NCI-H187 (cell line): ENCODE measurements around the gene C9orf50.

Experiments
- DNase-seq, 2 experiments: peaks; one replicate each; lab custom pipeline; 2025; lab: John Stamatoyannopoulos, UW

Gene C9orf50

DNA sequence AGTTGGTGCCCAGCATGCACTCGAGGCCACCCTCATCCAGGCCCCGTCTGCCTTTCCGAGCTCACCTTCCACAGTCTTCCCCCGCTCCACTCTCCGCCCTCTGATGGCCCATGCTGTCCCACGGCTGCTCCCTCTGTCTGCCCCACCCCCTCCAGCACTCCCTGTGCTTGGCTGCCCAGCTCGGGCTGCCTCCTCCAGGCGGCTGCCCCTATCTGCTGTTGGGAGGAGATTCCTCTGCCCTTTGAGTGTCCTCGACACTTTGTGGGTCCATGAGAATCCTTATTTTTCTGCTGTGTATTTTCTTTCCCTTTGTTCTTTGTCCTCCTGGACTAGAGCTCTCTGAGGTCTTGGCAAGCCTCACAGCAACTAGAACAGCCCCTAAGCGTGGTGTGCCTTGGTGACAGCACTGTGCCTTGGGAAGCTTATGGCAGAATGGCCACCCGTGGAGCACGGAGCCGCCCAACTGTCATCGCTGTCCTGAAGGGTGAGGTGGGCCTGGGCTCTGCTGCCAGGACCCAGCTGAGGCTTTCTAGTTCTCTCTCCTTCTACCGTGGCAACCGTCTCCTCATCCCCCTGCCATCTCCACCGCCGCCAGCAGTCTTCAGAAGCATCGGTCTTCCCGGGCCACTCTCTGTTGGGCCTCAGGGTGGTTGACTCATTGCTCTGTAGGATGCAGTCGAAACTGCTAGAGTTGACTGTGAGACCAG is 10.2 kb upstream of the C9orf50 start:
- no peak for DNase-seq

DNA sequence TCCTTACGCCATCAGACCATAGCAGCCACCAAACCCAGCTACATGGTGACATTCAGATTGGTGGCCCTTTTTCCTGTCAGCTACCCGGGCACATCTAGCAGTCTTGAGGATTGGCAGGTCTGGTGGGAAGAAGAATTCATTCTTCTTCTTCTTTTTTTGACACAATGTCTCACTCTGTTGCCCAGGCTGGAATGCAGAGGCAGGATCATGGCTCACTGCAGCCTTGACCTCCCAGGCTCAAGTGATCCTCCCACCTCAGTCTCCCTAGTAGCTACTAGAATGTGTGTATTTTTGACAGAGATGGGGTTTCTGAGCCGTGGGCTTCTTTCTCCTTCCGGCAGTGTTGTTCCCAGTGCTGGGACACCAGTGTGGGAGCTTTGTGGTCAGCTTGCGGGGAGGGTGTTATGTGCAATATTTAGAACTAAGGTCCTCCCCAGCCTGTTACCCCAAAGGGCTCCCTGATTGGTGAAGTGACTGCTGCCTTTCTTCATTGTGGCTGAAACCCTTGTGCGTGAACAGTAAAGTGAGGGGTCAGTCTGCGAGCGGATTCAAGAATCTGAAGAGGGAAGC is 8.4 kb upstream of the C9orf50 start:
- DNase-seq, result no peak

DNA sequence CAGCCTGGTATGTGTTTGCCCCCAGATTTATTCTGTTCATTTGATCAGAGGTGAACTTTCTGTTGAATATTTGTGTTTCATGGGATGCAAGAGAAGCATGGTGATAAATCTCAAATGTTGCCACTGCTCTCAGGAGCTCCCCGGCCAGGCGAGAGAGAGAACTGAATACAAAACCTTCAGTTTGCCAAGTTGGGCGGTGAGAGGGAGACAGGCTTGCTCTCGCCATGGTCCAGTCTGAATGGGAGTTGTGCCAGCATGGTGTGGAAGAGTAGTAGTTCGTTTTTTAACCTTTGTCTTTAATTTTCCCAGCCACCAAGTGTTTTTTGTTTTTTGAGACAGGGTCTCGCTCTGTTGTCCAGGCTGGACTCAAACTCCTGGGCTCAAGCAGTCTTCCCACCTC is 7.8 kb upstream of the C9orf50 start:
- DNase-seq, result no peak

DNA sequence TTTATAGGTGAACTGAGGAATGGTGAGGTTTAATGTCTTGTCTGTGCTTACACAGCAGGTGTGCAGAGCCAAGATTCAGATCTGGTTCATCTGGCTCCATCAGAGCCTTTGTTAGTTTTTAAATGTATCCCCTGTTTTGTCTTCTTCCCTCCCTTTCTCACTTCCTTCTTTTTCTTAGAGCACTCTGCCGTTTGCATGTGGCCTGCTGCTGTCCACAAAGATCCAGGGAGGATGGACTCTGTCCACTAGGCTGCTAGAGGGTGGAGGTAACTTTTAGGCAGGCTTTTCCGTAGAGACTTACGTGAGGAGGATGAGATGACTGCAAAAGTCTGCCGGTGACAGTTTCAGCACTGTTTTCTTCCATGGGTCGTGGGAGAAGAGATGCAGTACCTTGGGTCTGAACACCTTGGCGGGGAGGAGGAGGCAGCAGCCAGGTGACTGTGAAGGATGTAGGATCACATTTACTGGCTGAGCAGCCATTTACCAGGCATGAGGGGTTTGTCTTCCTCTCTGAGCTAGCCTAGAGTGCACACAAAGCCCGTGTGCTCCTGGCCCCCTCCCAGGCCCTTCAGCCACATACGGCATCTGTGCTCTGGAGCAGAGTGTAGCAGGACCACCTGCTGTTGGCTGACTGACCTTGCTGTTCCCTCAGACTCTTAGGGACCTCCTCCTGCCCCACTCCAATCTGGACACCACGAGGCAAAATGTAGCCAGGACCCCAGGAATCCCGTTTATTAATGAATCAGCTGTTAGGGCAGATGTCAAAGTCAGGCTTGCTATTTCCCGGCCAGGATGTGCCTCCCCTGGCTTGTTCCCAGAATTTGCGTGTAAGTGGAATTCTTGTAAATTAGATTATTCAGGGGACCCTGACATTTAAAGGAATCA is 6.9 kb upstream of the C9orf50 start:
- no peak for DNase-seq

DNA sequence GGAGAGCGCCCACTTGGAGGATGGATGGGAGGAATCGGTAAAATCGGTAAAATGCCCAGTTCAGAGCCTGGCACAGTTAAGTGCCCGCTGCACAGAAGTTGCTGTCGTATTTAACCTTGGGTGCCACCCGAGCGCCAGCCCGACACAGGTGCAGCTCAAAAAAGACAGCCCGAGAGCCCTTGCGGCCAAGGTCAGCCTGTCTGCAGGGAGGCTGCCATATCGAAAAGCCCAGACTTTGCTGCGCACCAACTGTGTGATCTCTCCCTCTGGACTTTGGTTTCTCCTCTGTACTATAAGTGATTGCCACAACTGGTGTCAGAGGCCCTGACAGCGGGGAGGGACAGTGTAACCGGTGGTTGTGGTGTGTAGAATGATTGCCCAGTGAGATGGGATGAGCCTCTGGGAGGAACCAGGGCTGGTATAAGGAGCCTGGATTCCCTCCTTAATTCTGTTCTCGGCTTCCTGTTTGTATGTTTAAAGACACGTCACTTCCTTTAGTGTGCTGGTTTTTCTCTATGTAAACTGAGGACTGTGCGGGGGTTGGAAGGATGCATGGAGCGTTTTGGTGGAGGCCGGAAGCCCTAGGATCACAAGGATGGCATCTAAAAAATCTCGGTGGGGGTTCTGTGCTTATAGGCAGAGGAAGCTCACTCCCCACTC is 5.9 kb upstream of the C9orf50 start:
- DNase-seq, result no peak

DNA sequence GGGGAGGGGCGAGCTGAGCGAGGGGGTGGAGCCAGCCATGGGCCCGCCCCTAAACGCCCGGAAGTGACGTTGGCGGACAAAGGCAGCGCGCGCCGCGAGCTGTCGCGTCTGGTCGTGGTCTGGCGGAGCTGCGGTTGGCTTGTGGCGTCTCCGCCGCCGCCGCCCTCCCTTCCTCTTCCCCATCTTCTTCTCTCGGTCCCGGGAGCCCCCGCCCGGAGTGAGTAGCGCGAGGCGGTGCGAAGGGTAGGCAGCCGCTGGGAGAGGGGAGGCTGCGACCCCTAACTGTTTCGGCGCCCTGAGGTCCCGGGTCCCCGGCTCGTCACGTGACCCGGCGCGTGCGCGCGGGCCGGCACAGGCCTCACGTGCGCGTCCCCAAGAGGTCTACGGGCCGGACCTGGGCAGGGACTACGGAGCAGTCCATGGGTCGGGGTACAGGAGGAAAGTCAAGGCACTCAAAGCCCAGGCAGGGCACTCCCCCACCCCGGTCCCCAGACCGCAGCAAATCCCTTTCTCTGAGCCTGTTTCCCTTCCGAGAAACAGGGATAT is 5.3 kb upstream of the C9orf50 start, which contains the start of gene NTMT1:
NTMT1 (plus strand) TSS at position 85 of the 546 bp plus-strand sequence. CDS start 6,541 bp downstream, outside the sequence.
- DNase-seq, result peak; percentile 23 to 43

DNA sequence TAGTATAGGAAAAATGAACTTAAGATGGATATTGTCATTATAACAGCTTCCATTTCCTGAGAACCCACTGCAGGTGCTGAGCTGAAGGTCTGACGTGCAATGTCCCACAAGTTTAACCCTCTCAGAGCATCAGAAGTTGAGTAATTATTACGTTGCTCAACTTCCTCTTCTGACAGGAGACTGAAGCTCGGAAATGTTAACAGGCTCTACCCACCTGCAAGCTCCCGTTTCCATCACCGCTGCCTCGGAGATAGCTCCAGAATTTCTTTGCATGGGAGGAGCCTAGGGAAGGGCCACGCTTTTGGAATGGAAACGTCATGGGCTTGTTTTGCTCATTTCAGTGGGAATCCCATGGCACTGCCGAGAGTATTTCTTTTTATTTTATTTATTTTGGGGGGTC is 4.0 kb upstream of the C9orf50 start:
- DNase-seq, result no peak

DNA sequence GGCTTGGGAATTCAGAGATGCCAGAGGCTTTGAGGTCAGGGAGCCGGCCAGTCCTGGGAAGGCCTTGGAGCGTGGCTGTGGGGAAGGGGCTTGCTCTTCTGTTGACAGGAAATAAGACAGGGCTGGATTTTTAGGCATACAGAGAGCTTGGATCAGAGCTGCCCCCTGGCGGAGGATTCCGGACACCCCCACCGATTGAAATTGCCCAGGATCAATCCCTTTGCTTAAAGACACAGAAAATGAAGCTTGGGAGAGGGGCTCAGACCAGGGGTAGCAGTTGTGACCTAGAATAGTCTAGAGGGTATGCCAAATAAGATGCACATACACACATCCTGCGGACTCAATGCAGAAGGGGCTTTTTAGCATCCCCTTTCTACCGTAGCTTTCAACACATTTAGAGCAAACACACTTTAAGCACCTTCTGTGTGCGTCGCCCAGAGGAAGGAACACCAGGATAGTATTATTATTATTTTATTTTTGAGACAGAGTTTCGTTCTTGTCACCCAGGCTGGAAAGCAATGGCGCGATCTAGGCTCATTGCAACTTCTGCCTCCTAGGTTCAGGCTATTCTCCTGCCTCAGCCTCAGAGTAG is 3.4 kb upstream of the C9orf50 start:
- no peak for DNase-seq

DNA sequence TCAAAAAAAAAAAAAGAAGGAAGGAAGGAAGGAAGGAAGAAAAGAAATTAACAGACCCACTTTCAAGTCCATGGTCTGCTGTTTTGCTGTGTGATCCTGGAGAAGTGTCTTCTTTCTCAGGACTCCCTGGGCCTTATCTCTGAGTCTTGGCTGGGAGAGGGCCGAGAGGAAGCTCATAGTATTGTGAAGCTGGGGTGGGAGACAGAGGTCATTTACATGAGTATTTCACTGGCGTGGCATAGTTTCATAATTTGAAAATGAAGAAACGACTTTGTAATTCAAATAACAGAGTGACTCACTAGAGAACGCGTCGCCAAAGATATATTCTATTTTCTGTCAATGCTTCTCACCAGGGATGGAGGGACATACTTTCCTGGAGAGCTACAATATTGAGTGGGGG is 2.4 kb upstream of the C9orf50 start:
- DNase-seq, result no peak

DNA sequence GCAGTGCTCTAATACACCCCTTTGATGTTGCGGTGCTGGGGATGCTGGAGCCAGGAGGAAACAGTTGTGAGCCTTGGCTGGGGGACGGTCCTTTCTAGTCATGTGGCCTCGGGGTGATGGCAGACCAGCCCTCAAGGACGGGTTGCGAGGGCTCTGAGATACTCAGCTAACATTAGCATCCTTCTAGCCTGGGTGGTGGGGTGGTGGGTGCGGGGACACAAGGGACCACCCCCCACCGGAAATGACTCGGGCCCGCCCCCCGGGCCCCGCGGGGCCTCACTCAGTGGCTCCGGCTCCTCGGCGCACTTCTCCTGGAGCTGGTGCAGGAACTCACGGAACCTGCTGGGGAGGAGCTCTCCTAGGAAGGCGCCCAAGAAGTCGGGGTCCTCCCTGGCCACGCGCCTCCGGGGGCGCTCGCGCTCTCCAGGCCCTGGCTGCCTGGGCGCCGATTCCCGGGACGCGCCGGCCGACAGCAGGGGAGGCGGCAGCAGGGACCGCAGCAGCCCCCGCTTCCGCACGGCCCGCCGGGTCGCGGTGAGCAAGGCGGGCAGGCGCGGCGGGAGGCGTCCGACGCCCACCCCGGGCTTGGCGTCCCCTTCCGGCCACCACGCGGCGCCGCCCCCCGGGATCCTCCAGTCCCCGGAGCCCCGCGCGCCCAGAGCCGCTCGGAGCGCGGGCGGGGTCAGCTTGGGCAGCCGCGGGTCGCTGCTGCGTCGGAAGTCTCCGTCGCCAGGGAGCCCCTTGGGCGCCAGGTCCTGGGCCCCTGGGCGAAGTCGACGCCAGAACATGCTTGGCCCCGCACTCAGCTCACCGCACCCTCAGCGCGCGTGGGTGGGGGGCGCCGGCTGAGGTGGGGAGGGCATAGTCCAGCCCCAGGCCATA is 873 bp downstream of the C9orf50 start:
- DNase-seq, result no peak

DNA sequence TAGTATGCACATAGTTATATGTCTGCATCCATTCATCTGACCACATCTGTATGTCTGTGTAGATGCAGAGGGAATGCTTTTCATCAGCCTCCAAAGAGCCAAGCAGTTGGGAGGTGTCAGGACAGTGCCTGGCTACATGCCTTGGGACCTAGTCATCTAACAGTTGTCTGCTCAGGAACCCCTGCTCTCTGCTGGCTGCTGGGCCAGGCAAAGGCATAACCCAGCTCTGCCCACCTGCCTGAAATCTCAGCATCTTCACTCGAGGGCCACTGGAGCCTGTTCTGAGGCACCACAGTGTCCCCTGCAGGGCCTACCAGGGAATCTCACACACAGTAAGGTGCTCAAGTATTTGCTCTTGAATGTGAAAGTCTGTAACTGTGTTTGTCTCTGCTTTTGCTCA is 3.7 kb downstream of the C9orf50 start:
- DNase-seq, result no peak

DNA sequence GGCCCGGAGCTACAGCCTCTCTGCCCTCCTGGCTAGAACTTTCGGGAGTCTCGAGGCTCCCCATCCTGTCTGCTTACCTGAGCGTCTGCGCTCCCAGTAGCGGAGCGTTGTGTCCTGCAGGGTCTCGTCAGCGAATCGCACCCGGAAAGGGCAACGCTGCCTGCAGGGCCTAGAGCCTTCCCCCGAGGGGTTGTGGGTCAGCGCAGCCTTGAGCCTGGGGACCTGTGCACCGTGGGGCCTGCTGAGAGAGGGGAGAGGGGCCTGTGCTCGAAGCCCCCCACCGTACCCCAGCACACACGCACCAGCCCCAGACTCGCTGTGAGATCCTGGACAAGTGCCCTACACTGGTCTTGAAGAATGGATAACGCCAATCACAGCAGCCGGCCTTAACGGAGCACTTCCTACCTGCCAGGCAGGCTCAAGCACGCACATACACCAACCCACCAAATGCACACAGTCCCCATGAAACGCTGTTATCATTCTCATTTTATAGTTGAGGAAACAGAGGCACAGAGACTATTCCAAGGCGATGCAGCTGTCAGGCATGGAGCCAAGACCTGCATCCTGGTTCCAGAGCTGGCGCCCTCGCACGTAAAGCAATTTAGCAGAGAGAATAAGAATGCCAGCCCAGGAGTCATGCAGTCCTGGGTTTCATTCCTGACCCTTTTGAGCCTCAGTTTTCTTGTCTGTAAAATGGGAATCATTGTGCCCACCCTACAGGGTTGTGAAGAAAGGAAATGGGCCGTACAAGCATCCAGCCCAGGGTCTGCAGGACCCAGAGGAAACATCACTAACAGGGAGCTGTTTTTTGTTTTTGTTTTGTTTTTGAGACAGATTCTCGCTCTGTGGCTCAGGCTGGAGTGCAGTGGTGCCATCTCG is 5.3 kb downstream of the C9orf50 start:
- no peak for DNase-seq

DNA sequence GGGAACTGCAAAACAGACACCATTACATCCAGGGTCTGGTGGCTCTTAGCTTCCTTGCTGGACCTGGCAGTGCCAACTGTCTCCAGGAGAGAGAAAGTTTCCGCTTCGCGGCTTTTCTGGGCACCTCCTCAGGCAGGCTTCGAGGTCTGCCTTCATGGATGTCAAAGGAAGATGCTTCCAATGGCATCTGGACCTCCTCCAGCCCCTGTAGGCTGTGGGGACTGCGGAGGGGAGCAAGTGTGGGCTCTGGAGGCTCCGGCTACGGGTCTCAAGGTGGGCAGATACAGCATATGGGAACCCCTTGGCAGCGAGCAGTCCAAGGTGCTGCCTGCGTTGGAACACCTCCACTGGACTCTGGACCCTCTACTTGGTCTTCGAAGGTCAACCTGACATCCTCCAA is 6.0 kb downstream of the C9orf50 start:
- DNase-seq, result no peak

DNA sequence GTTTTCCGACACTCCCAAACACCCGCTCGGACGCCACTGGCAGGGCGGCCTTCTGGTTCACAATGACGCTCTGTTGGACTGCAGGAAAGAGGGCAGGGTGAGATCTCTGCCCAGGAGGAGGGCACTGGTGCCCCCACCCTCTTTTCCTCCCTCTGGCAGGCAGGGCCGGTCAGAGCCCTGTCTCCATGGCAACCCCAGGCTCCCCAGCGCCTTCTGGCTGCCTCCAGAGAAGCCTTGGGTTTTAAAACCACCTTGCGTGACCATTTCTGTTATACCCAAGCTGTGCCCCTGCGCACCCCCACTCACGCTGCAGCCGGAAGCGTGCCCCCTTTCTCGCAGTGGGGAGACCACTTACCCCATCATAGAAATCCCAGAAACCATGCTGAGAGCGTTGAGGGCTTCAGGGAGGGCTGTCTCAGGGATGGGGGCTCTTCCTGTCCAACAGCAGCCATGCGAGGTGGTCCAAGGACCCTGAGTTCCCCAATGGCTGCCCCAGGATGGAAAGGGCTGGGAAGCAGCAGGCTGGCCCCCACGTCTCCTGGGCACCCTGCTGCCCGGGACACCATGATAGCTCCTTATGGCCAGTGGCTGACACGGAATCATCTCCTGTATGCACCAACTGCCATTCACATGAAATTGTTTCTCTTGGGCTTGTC is 7.3 kb downstream of the C9orf50 start:
- DNase-seq, result no peak

DNA sequence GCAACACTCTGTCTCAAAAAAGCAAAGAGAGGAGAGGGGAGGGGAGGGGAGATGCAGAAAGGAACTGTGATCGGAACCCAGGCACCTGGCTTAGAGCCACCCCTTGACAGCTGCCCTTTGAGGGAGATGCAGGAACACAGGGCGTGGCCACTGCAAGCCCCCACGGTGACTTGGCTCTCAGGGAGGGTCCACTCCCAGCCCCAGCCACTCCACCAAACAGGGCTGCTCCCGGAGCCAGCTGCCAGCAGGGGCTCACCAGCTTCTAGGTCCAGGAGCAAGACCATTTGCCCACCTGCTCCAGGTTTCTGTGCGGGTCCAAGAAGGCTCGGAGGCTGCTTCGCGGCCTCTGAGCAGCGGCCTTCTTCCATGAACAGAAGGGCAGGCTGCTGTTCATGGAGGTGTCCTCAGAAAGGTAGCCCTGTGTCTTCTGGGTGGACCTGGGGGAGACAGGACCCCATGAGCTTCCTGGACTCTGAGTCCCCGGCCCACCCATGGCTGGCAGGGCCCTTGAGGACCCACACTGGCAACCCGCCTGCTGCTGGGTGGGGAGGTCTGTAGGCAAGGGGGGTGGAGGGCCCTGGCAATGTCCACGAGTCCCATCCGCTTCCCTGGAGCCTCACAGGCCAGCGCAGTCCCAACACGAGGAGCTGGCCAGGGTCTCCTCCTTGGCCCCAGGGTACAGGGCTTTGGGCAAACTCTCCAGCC is 7.9 kb downstream of the C9orf50 start:
- no peak for DNase-seq

DNA sequence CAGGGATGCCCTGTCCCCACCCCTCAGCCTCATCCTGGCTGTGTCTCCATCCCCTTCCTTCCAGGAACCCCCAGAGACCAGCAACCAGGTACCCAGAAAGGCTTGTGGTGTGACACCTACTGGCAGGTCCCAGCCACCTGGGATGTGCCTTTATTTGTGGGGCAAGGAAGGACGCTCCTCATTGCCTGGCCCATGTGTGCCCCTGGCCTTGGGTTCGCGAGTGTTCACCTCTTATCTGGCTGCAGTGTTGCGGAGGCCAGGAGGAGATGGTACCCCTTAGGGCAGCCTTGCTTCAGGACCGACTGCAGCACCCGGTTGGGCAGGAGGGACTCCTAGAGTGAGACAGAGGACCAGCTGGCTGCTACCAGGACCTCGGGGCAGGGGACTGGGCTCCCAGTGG is 8.8 kb downstream of the C9orf50 start:
- no peak for DNase-seq

DNA sequence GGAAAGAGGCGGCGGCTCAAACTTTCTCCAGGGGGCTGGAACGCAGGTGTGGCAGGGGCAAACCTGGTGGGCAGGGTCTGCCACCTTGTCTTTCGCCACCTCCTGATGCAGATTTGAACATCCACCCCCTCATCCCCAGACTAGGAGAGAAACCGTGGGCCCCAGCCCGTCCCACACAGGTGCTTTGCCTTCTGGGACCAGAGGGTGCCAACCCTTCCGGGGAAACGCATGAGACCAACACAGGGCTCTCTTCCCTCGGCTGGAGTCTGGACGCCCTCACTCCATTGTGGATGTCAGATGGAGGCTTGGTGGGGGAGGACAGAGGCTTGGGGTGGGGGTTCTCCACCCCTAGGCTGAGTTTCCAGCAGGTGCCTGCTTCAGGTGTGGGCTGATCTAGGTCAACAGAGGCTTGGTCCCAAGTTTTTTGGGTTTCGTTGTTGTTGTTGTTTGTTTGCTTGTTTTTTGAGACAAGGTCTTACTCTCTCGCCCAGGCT is 9.5 kb downstream of the C9orf50 start:
- no peak for DNase-seq
